Panc1 (cell line): ENCODE measurements around the gene RANGAP1.

Experiments used
- POLR2AphosphoS5 ChIP-seq: IDR thresholded peaks from 2 replicates; pipeline ENCODE4 v1.6.1; 2012; ENCODE audit warnings: mild to moderate bottlenecking, low read depth, low read length, moderate library complexity
- SIN3A ChIP-seq: IDR thresholded peaks from 2 replicates; pipeline ENCODE4 v1.6.1; 2012; ENCODE audit warnings: low read depth, mild to moderate bottlenecking, low read length, moderate library complexity, borderline replicate concordance; ENCODE audit not compliant: insufficient read depth
- TCF7L2 ChIP-seq: IDR thresholded peaks from 2 replicates; pipeline ENCODE4 v1.6.1; 2011; ENCODE audit warnings: mild to moderate bottlenecking, low read depth, low read length, inconsistent platforms
- TF ChIP-seq, protein P1 (sequence below): fragments of 450-650 bp; IDR thresholded peaks from 2 replicates; pipeline ENCODE4 v1.5.1; 2017; ENCODE audit warnings: mild to moderate bottlenecking
- TF ChIP-seq, protein P2 (sequence below), 2 experiments: IDR thresholded peaks; 2 replicates each; pipeline ENCODE4 v1.6.1; 2011 to 2012; ENCODE audit warnings: low read depth in 2 of 2, control low read depth in 1 of 2, low read length in 1 of 2, mild to moderate bottlenecking in 1 of 2, moderate library complexity in 1 of 2; ENCODE audit not compliant: insufficient read depth in 1 of 2

- TF ChIP-seq, protein P1, sequence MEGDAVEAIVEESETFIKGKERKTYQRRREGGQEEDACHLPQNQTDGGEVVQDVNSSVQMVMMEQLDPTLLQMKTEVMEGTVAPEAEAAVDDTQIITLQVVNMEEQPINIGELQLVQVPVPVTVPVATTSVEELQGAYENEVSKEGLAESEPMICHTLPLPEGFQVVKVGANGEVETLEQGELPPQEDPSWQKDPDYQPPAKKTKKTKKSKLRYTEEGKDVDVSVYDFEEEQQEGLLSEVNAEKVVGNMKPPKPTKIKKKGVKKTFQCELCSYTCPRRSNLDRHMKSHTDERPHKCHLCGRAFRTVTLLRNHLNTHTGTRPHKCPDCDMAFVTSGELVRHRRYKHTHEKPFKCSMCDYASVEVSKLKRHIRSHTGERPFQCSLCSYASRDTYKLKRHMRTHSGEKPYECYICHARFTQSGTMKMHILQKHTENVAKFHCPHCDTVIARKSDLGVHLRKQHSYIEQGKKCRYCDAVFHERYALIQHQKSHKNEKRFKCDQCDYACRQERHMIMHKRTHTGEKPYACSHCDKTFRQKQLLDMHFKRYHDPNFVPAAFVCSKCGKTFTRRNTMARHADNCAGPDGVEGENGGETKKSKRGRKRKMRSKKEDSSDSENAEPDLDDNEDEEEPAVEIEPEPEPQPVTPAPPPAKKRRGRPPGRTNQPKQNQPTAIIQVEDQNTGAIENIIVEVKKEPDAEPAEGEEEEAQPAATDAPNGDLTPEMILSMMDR, result no peak
- TF ChIP-seq, protein P2, sequence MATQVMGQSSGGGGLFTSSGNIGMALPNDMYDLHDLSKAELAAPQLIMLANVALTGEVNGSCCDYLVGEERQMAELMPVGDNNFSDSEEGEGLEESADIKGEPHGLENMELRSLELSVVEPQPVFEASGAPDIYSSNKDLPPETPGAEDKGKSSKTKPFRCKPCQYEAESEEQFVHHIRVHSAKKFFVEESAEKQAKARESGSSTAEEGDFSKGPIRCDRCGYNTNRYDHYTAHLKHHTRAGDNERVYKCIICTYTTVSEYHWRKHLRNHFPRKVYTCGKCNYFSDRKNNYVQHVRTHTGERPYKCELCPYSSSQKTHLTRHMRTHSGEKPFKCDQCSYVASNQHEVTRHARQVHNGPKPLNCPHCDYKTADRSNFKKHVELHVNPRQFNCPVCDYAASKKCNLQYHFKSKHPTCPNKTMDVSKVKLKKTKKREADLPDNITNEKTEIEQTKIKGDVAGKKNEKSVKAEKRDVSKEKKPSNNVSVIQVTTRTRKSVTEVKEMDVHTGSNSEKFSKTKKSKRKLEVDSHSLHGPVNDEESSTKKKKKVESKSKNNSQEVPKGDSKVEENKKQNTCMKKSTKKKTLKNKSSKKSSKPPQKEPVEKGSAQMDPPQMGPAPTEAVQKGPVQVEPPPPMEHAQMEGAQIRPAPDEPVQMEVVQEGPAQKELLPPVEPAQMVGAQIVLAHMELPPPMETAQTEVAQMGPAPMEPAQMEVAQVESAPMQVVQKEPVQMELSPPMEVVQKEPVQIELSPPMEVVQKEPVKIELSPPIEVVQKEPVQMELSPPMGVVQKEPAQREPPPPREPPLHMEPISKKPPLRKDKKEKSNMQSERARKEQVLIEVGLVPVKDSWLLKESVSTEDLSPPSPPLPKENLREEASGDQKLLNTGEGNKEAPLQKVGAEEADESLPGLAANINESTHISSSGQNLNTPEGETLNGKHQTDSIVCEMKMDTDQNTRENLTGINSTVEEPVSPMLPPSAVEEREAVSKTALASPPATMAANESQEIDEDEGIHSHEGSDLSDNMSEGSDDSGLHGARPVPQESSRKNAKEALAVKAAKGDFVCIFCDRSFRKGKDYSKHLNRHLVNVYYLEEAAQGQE (IDR thresholded peaks at IDR 0.05; ENCODE audit: insufficient read depth in 1 of 2, low read depth in 2 of 2, low read length in 1 of 2), result no peak
- TF ChIP-seq POLR2AphosphoS5, result no peak
- TF ChIP-seq SIN3A, result no peak
- no peak for TF ChIP-seq TCF7L2
Observed at GRCh38 chr22:41334215-41334614, 48.2 kb upstream of the RANGAP1 start.
